Epidermal melanocyte (primary cell): ENCODE data around the gene PALM.

Experiments used
- DNase-seq: peaks from one replicate; pipeline ENCODE4 v3.0.0; 2011; ENCODE audit warnings: low spot score; ENCODE audit not compliant: insufficient read length

PALM gene

DNA sequence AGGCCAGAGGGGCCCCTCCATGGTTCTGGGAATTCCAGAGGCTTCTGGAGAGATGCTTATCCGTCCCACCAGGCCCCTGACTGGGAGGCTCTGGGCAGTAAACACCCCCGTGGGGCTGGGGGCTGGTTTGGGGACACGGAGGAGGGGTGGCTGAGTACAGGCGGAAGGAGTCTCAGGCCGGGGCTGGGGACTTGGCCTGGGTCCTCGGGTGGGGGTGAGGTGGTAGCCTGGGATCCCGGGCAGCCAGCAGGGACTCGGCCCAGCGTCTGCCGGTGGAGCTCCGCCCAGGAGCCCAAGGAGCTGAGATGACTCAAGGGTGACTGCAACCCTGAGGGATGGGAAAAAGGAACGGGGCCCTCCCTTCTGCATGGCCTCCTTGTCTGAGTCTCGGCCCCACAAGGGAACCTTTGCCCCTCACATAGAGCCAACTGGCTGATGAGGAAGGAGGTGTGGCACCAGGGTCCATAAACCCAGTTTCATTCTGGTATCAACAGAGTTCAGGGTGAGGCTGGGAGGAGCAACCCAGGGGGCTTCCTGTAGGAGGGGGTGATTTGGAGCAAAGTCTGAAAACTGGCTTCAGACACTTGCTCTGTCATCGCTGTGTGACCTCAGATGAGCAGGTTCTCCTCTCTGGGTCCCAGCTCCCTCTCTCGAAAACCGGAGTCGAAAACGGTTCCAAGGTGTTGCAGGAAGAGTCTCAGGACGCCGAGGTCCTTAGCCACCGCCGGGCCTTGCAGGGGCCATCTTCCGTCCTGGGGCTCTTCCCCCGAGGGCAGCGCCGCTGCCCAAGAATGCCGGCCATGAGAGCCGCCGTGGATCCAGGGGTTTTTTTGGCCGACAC lies 43.0 kb downstream of the PALM start:
- DNase-seq = peak; percentile 87

DNA sequence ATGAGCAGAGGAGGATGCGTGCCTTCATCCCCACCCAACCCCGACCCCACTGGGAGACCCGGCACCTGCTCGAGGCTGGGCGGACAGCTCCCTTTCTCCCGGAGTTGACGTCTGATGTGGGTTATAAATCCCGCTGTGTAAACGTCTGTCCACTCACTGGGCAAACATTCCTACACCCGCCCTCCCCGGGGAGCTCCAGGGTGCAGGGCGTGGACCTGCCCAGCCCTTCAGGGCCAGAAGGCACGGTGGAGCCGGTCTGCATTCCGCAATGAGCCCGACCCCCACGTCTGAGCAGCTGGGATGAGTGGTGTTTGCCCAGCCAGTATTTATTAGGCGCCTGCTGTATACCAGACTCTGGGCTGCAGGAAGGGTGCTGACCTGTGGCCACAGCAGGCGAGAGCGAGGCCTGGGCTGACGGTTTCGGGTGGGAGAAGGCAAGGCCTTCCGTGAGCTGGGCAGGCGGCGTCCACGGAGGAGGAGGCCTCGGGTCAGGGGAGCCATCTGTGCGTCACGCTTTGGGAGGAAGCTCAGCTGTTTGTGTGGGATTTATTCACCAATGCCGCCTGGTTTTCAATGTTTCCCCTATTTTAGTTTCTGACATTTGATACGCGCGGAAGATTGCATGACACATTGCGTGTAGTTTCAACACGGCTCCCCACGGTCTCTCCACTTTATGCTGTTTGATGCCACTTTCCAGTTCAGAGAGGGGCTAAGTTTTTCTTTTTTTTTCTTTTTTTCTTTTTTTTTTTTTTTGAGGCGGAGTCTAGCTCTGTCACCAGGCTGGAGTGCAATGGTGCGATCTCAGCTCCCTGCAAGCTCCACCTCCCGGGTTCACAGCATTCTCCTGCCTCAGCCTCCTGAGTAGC lies 44.1 kb downstream of the PALM start:
- DNase-seq = peak; percentile 78

DNA sequence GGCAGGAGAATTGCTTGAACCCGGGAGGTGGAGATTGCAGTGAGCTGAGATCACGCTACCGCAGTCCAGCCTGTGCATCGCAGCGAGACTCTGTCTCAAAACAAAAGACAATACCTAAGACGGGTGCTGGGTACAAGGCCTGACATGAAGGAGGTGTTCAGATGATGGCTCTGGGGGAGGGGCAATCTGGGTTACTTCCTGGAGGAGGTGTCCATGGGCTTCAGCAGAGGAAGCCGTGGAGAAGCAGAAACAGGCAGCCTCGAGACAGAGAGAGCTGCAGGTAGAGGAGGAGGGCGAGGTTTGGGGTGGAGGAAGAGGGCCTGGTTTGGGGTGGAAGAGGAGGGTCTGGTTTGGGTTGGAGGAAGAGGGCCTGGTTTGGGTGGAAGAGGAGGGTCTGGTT lies 45.8 kb downstream of the PALM start:
- no peak for DNase-seq

DNA sequence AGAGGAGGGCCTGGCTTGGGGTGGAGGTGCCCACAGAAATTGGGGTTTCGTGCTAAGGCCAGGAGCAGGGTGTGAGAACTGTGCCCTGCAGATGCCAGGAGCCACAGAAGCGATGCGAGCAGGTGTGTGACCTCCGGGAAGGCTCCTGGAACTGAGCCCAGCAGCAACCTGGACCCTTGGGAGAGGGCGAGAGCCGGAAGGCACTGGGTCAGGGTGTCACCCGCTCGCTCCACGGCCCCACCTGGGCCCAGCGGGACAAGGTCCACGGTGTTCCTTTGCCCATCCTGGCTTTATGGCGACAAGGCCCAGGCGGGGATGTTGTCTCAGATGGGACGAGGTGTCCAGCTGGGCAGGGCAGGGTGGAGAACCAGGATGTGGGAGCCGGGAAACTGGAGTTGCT lies 46.3 kb downstream of the PALM start:
- no peak for DNase-seq

DNA sequence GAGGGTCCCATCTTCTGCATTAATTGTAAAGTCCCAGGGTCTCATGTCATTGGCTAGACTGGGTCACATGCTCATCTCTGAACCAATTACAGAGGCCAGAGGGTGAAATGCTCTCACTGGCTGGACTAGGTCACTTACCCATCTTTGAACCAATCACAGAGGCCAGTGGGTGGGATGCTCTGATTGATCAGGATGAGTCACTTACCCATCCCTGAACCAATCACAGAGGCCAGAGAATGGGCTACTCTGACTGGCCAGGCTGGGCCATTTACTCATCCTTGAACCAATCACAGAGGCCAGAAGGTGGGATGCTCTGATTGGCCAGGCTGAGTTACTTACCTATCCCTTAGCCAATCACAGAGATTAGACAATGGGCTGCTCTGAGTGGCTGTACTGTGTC lies 47.5 kb downstream of the PALM start:
- no peak for DNase-seq

DNA sequence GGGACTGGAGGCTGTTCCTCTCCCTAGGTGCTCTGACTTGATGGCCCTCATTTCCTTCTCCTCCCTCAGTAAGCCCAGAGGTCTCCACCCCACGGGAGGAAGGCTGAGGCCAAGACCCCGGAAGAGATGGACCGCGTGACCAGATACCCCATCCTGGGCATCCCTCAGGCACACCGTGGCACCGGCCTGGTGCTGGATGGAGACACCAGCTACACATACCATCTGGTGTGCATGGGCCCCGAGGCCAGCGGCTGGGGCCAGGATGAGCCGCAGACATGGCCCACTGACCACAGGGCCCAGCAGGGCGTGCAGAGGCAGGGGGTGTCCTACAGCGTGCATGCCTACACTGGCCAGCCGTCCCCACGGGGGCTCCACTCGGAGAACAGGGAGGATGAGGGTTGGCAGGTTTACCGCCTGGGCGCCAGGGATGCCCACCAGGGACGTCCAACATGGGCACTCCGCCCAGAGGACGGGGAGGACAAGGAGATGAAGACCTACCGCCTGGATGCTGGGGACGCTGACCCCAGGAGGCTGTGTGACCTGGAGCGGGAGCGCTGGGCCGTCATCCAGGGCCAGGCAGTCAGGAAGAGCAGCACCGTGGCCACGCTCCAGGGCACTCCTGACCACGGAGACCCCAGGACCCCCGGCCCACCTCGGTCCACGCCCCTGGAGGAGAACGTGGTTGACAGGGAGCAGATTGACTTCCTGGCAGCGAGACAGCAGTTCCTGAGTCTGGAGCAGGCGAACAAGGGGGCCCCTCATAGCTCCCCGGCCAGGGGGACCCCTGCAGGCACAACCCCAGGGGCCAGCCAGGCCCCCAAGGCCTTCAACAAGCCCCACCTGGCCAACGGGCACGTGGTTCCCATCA lies 48.3 kb downstream of the PALM start:
- no peak for DNase-seq

DNA sequence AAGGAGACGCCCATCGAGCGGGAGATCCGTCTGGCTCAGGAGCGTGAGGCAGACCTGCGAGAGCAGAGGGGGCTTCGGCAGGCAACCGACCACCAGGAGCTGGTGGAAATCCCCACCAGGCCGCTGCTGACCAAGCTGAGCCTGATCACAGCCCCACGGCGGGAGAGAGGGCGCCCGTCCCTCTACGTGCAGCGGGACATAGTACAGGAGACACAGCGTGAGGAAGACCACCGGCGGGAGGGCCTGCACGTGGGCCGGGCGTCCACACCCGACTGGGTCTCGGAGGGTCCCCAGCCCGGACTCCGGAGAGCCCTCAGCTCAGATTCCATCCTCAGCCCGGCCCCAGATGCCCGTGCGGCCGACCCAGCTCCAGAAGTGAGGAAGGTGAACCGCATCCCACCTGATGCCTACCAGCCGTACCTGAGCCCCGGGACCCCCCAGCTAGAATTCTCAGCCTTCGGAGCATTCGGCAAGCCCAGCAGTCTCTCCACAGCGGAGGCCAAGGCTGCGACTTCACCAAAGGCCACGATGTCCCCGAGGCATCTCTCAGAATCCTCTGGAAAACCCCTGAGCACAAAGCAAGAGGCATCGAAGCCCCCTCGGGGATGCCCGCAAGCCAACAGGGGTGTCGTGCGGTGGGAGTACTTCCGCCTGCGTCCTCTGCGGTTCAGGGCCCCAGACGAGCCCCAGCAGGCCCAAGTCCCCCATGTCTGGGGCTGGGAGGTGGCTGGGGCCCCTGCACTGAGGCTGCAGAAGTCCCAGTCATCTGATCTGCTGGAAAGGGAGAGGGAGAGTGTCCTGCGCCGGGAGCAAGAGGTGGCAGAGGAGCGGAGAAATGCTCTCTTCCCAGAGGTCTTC lies 49.3 kb downstream of the PALM start:
- DNase-seq = no peak

DNA sequence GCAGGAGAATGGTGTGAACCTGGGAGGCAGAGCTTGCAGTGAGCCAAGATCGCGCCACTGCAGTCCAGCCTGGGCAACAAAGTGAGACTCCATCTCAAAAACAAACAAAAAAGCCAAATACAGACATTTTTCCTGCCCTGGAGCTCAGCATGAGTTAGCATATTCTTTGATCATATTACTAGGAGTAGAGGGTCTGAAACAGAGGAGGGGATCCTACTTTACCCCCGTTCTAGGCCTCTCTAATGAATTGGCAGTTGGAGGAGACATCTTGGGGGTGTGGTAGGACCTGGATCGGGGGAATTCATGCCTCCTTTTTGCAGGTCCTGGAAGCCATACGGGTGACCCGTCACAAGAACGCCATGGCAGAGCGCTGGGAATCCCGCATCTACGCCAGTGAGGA lies 54.4 kb downstream of the PALM start:
- no peak for DNase-seq

DNA sequence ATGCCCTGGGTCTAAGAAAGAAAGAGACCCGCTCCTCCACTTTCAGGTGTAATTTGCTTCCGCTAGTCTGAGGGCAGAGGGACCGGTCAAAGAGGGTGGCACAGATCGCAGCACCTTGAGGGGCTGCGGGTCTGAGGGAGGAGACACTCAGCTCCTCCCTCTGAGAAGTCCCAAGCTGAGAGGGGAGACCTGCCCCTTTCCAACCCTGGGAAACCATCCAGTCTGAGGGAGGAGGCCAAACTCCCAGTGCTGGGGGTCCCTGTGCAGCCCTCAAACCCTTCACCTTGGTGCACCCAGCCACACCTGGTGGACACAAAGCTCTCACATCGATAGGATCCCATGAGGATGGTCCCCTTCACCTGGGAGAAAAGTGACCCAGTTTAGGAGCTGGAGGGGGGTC lies 55.1 kb downstream of the PALM start:
- DNase-seq = no peak

DNA sequence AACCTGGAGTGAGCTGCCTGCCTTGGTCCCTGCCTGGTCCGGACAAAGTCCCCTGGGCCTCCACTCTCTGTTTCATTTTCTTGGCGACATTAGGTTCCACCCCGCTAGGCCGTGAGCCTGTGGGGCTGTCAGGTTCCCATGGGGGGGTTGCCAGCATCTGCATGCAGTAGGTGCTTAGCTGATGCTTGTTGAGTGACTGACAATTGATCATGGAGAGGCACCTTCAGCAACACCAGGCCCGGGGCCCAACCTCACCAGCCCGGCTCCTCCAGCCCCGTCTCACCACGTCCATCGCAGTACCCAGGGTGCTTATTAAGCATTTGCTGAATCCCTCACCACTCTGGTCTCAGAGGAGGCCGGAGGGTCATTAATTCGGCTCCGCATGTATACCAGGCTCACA lies 55.6 kb downstream of the PALM start:
- peak; percentile 9 for DNase-seq

DNA sequence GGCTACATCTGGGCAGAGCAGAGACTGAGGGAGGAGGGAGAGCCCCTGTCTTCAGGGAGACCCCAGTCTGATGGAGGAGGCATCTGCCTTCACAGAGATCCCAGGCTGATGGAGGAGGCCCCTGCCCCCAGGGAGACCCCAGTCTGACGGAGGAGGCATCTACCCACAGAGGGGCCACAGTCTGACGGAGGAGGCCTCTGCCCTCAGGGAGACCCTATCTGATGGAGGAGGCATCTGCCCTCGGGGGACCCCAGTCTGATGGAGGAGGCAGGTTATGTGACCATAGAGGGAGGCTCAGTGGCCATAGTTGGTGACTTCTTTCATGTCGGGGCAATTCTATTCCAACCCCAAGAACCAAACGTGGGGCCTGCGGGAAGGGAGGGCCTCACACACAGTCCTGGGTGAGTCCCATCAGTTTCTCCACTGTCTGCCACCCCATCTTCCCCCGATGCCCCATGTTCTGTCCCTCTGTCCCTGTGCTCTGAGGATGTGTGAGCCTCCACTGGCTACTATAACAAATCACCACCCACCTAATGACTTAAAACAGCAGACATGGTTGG lies 56.5 kb downstream of the PALM start:
- peak; percentile 4 for DNase-seq

DNA sequence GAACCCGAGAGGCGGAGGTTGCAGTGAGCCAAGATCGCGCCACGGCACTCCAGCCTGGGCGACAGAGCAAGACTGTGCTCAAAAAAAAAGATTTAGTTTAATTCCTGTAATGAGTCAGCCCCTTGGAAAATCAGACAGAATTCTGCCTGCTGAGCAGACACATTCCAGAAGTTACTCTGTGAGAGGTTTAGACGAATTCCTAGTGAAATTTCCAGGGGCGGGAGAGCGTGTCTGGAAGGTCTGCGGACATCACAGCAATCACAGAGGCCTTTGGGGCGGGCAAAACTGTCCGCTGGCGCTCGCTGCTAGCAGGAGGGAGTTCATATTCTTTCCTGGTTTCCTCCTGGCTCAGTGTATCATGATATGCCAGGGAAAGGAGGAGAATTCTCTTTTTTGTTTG lies 59.7 kb downstream of the PALM start:
- peak; percentile 58 for DNase-seq

DNA sequence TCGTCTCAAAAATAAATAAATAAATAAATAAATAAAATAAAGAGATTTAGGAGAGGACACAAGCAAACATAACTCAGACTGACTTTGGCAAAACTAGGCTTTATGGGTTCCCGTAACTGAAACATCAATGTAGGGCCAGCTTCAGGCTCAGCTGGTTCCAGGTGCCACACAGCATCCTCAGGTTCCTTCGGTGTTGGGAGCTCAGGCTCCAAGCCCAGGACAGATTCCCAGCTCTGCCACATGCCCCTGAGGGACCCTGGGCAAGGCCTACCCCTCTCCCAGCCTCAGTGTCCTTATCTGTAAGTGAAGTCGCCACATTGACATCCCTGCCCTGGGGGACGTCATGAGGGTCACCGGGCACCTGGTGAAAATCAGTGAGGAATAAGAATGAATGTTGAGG lies 60.9 kb downstream of the PALM start:
- DNase-seq = no peak

DNA sequence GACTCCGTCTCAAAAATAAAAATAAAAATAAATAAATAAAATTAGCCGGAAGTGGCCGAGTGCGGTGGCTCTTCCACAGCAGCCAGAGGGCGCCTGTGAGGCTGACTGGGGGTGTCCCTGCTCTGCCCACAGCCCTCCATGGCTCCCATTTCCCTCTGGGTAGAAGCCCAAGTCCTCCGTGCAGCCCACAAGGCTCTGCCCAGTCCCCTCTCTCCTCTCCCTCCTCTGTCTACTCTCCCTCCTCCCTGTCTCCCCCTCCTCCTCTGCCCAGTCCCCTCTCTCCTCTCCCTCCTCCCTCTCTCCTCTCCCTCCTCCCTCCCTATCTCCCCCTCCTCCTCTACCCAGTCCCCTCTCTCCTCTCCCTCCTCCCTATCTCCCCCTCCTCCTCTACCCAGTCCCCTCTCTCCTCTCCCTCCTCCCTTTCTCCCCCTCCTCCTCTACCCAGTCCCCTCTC lies 62.6 kb downstream of the PALM start:
- peak; percentile 57 for DNase-seq

DNA sequence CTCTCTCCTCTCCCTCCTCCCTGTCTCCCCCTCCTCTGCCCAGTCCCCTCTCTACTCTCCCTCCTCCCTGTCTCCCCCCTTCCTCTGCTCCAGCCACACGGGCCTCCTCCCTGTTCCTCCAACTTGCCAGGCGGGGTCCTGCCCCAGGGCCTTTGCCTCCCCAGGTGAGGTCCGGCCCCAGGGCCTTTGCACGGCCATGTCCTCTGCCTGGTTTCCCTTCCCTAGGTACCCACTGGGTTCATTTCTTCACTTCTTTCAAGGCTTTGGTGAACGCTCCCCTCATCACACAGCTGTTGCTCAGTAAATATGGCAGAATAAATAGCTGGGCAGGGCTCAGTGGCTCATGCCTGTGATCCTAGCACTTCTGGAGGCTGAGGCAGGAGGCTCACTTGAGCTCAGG lies 63.3 kb downstream of the PALM start:
- no peak for DNase-seq

DNA sequence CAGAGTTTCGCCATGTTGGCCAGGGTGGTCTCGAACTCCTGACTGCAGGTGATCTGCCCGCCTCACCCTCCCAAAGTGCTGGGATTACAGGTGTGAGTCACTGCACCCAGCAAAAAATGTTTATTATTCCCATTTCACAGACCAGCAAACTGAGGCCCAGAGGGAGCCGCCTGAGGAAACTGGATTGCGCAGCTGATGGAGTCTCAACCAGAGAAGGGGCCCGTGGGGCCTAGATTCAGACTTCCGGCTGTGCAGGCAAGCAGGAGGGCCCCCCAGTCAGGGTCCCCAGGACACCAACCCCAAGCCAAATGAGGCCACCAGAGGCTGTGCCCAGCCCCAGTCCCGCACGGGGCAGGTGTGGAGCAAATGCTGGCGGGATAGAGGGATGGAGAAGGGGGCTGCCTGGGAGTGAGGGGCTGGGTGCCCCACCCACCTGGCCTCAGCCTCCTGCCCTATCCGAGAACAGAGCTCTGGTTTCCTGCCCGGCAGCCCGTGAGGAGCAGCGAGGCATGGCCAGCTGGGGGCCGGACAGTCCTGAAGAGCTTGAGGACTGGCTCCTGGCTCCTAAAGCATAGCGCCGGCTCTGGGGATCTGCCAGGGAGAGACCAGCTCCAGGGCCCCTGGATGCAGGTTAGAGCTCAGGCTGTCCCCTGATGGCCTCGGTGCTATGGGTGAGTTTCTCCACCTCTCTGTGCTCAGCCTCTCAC lies 64.1 kb downstream of the PALM start:
- DNase-seq = no peak

DNA sequence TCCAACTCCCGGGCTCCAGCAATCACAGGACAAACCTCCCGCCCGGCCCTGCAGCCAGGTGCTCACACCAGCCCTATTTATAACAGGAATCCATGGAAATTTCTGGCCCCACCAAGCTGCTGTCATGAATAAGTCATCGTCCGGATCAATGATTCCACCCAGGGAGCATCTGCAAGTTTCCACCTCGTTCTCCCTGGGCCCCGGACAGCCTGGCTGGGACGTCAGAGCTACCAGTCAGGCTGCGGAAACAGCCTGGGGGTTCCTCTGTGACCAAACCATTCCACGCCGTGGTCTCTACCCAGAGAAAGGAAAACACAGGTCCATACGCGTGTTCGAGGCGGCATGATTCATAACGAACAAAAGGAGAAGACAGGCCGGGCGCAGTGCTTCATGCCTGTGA lies 67.8 kb downstream of the PALM start:
- DNase-seq = no peak

DNA sequence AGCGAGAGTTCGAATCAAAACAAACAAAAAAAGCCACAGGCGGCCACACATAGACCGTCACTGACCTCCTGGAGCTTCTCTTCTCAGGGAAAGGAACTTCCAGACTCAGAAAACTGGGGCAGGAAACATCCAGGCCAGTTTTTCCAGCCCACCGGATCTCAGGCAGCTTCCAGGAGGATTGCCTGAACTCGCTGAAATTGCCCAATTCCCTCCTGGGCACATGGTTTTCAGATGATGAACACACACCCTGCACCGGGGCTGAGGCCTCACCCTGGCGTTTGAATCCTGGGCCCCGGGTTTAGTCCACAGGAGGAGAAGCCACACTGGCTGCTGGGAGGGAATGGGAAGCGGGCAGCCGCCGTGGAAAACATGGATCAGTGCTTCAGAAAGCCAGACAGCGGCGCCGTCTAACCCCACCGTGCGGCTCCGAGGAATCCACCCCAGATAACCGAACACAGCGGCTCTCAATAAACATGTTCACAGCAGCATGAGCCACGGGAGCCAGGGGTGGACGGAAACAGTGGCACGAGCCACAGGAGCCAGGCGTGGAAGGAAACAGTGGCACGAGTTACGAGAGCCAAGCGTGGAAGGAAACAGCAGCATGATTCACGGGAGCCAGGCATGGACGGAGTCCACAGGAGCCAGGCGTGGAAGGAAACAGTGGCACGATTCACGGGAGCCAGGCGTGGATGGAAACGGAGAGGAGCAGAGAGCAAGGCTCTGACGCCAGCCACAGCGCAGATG lies 70.3 kb downstream of the PALM start:
- DNase-seq = no peak

DNA sequence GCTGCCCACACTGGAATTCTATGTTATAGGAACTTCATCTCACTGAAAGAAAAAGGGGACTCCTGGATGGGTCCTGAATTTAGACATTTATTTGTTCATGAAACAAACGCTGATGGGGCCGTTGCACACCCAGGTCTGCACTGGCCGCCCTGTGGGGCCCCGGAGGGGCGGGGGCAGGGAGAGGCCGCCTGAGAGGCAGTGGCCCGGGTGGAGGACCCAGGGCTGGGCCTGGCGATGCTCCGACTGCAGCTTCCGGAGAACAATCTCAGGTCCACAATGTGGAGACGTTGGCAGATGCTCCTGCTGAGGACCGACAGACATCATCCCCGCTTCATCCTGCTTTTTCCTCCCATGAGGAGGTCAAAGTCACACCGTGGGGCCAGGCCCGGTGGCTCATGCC lies 72.2 kb downstream of the PALM start:
- DNase-seq = no peak
